Activated CD4-positive, alpha-beta T cell treated with anti-CD3 and anti-CD28 coated beads, Interleukin-10, Interleukin-2, amounts not matched to agents 100 ng/mL and 50 ng/mL, durations not matched to agents 16 hours and 8 hours (primary cell): ENCODE measurements around the gene MTCL1.

ENCODE experiments used
- DNase-seq: peaks from one replicate; pipeline ENCODE4 v3.0.0-alpha.2; 2020

Gene MTCL1

GRCh38 chr18:8705238-8705960, at the start of gene MTCL1:
Gene MTCL1 (plus strand): TSS chr18:8705556. CDS start chr18:8705661, 105 bp downstream.
- DNase-seq, result peak; percentile 23

- no peak for DNase-seq
These were observed 49.1 kb upstream of the MTCL1 start for GRCh38 chr18:8656232-8656631.

GRCh38 chr18:8657050-8657820, 48.1 kb upstream of the MTCL1 start:
- DNase-seq, result no peak

GRCh38 chr18:8657873-8658470, 47.4 kb upstream of the MTCL1 start:
- no peak for DNase-seq

GRCh38 chr18:8658858-8659485, 46.4 kb upstream of the MTCL1 start:
- DNase-seq, result no peak

- no peak for DNase-seq
These were observed 45.6 kb upstream of the MTCL1 start for GRCh38 chr18:8659609-8660242.

GRCh38 chr18:8660316-8660715, 45.0 kb upstream of the MTCL1 start:
- no peak for DNase-seq

GRCh38 chr18:8661754-8662559, 43.4 kb upstream of the MTCL1 start:
- DNase-seq, result no peak

- DNase-seq, result no peak
These were observed 42.6 kb upstream of the MTCL1 start for GRCh38 chr18:8662560-8663255.

GRCh38 chr18:8667846-8668245, 37.5 kb upstream of the MTCL1 start:
- no peak for DNase-seq

- DNase-seq, result no peak
These were observed 37.0 kb upstream of the MTCL1 start for GRCh38 chr18:8668381-8668780.

GRCh38 chr18:8669571-8669970, 35.8 kb upstream of the MTCL1 start:
- DNase-seq, result no peak

GRCh38 chr18:8673256-8674209, 31.8 kb upstream of the MTCL1 start:
- no peak for DNase-seq

- DNase-seq, result no peak
These were observed 30.3 kb upstream of the MTCL1 start for GRCh38 chr18:8675057-8675456.

GRCh38 chr18:8681196-8681595, 24.2 kb upstream of the MTCL1 start:
- no peak for DNase-seq

GRCh38 chr18:8684577-8684976, 20.8 kb upstream of the MTCL1 start:
- no peak for DNase-seq

- no peak for DNase-seq
These were observed 20.0 kb upstream of the MTCL1 start for GRCh38 chr18:8685141-8685913.

GRCh38 chr18:8685914-8686216, 19.5 kb upstream of the MTCL1 start:
- DNase-seq, result no peak

- no peak for DNase-seq
These were observed 18.7 kb upstream of the MTCL1 start for GRCh38 chr18:8686611-8687010.
